ENCODE measurements around the gene SMC6.

SMC6 gene

GRCh38 chr2:17713291-17713690, 40.3 kb downstream of the SMC6 start:
- DNase-seq = no peak

- DNase-seq = no peak
Measured at GRCh38 chr2:17710547-17711248, 42.9 kb downstream of the SMC6 start.

GRCh38 chr2:17709897-17710296, 43.7 kb downstream of the SMC6 start:
- no peak for DNase-seq

- DNase-seq = no peak
Measured at GRCh38 chr2:17708501-17708900, 45.1 kb downstream of the SMC6 start.

- no peak for DNase-seq
Measured at GRCh38 chr2:17706845-17707244, 46.8 kb downstream of the SMC6 start.

GRCh38 chr2:17690776-17691175, 62.8 kb downstream of the SMC6 start:
- no peak for DNase-seq

GRCh38 chr2:17689010-17689409, 64.6 kb downstream of the SMC6 start:
- DNase-seq = no peak

- DNase-seq = no peak
Measured at GRCh38 chr2:17688600-17688999, 65.0 kb downstream of the SMC6 start.

GRCh38 chr2:17683981-17684380, 69.6 kb downstream of the SMC6 start:
- DNase-seq = no peak

GRCh38 chr2:17682098-17682857, 71.3 kb downstream of the SMC6 start:
- DNase-seq = no peak

GRCh38 chr2:17680119-17680518, 73.5 kb downstream of the SMC6 start:
- no peak for DNase-seq

GRCh38 chr2:17674817-17675216, 78.8 kb downstream of the SMC6 start:
- DNase-seq = no peak

- DNase-seq = no peak
Measured at GRCh38 chr2:17672583-17673317, 80.9 kb downstream of the SMC6 start.

GRCh38 chr2:17667898-17668297, 85.7 kb downstream of the SMC6 start:
- no peak for DNase-seq

GRCh38 chr2:17664534-17664933, 89.1 kb downstream of the SMC6 start:
- no peak for DNase-seq

GRCh38 chr2:17662723-17663122, 90.9 kb downstream of the SMC6 start:
- DNase-seq = no peak

- no peak for DNase-seq
Measured at GRCh38 chr2:17661460-17661859, 92.2 kb downstream of the SMC6 start.

GRCh38 chr2:17660219-17660618, 93.4 kb downstream of the SMC6 start:
- DNase-seq = no peak

- DNase-seq = no peak
Measured at GRCh38 chr2:17658251-17658843, 95.3 kb downstream of the SMC6 start.

GRCh38 chr2:17657759-17658158, 95.9 kb downstream of the SMC6 start:
- no peak for DNase-seq

GRCh38 chr2:17652681-17653394, 100.8 kb downstream of the SMC6 start:
- no peak for DNase-seq

GRCh38 chr2:17649026-17649425, 104.6 kb downstream of the SMC6 start:
- DNase-seq = no peak

- DNase-seq = peak; percentile 40
Measured at GRCh38 chr2:17648581-17648980, 105.0 kb downstream of the SMC6 start.
